ENCODE results near the gene ARHGAP22. TPM values are rescaled to one million over a fixed set of nuclear protein-coding genes. Genes with fewer than 3 reads are reported as not detected.

Gene ARHGAP22
- total and polyA plus RNA-seq, 4 donors = 0.23 to 2.3 (median 0.54) TPM

- Histone ChIP-seq H3K36me3 (ENCODE audit: control insufficient read depth in 4 of 4, insufficient read depth in 3 of 4, low read depth in 1 of 4, low read length in 3 of 4) (no peaks in the 10 kb centered on the region), H3K9ac (ENCODE audit: low read depth in 1 of 2, low read length in 2 of 2) (no peak overlapping the region), H3K9me3 (ENCODE audit: control insufficient read depth in 4 of 4, low read length in 3 of 4) (no peaks in the 10 kb centered on the region), H3K27me3 (ENCODE audit: control insufficient read depth in 4 of 4, insufficient read depth in 4 of 4, low read length in 3 of 4) (no peaks in the 10 kb centered on the region), H3K27ac (ENCODE audit: low read depth in 1 of 2, low read length in 2 of 2) (no peak overlapping the region), H3K4me3 (ENCODE audit: low read depth in 1 of 3, low read length in 3 of 3) (no peak overlapping the region), H3K4me1 (ENCODE audit: control insufficient read depth in 4 of 4, insufficient read depth in 4 of 4, low read length in 3 of 4) (peaks cover 0 to 3% (median 2%) of the 10 kb centered on the region in 4 donors)
- no peak for TF ChIP-seq EGR1 (IDR thresholded peaks at IDR 0.05; ENCODE audit: low read depth in 2 of 2)
- TF ChIP-seq TAF1 (conservative IDR thresholded peaks at IDR 0.05) = no peak
- TF ChIP-seq YY1 (IDR thresholded peaks at IDR 0.05) = no peak
- TF ChIP-seq GABPA (IDR thresholded peaks at IDR 0.05 in 1 of 2, conservative IDR thresholded peaks at IDR 0.05 in 1 of 2) = no peak
- TF ChIP-seq FOXA2 (IDR thresholded peaks at IDR 0.05) = no peak
- TF ChIP-seq NR2F2 (IDR thresholded peaks at IDR 0.05) = no peak
- no peak for TF ChIP-seq ATF3 (IDR thresholded peaks at IDR 0.05)
- no peak for TF ChIP-seq ZBTB33 (IDR thresholded peaks at IDR 0.05)
- TF ChIP-seq RAD21 (IDR thresholded peaks at IDR 0.05) = no peak
- no peak for TF ChIP-seq JUND (IDR thresholded peaks at IDR 0.05)
- TF ChIP-seq REST (IDR thresholded peaks at IDR 0.05) = no peak
- TF ChIP-seq MAX (IDR thresholded peaks at IDR 0.05) = no peak
- TF ChIP-seq RXRA (IDR thresholded peaks at IDR 0.05) = no peak
- no peak for TF ChIP-seq SP1 (IDR thresholded peaks at IDR 0.05)
- WGBS = 80% methylated on average over 8 of the region's 8 CpGs
- no peak for DNase-seq (ENCODE audit: low spot score)
Measured at GRCh38 chr10:48470893-48471805, 133.7 kb downstream of the ARHGAP22 start.

GRCh38 chr10:48470115-48470892, 134.6 kb downstream of the ARHGAP22 start:
- WGBS = 64% methylated on average over 5 of the region's 5 CpGs
- Histone ChIP-seq H3K36me3 (ENCODE audit: control insufficient read depth in 4 of 4, insufficient read depth in 3 of 4, low read depth in 1 of 4, low read length in 3 of 4) (no peaks in the 10 kb centered on the region), H3K9ac (ENCODE audit: low read depth in 1 of 2, low read length in 2 of 2) (no peak overlapping the region), H3K4me3 (ENCODE audit: low read depth in 1 of 3, low read length in 3 of 3) (no peak overlapping the region), H3K27ac (ENCODE audit: low read depth in 1 of 2, low read length in 2 of 2) (no peak overlapping the region), H3K27me3 (ENCODE audit: control insufficient read depth in 4 of 4, insufficient read depth in 4 of 4, low read length in 3 of 4) (peaks cover 0 to 3% (median 0%) of the 10 kb centered on the region in 4 donors), H3K4me1 (ENCODE audit: control insufficient read depth in 4 of 4, insufficient read depth in 4 of 4, low read length in 3 of 4) (peaks cover 0 to 3% (median 2%) of the 10 kb centered on the region in 4 donors), H3K9me3 (ENCODE audit: control insufficient read depth in 4 of 4, low read length in 3 of 4) (no peaks in the 10 kb centered on the region)
- TF ChIP-seq EGR1 (IDR thresholded peaks at IDR 0.05; ENCODE audit: low read depth in 2 of 2) (no peak), NR2F2 (IDR thresholded peaks at IDR 0.05) (peak; percentile 46)
- DNase-seq (ENCODE audit: low spot score) = no peak
